Lower leg skin (tissue), 4 donors: ENCODE data around the gene MPP3. TPM values are rescaled to one million over a fixed set of nuclear protein-coding genes. Genes with fewer than 3 reads are reported as not detected.

Source experiments
- DNase-seq, 2 donors: peaks; one replicate each; pipeline ENCODE4 v3.0.0-alpha.2; 2019; ENCODE audit warnings: low spot score in 2 of 2
- H3K4me3 ChIP-seq: fragments of 200-600 bp; sonication (generic); 2 replicates; pipeline ENCODE4 v1.5.1; 2017; ENCODE audit warnings: mild to moderate bottlenecking, low read depth; ENCODE audit not compliant: poor library complexity, severe bottlenecking
- POLR2A ChIP-seq, 2 donors: fragments of 450-650 bp; IDR thresholded peaks; one replicate each; pipeline ENCODE4 v1.6.1; 2016 to 2017; ENCODE audit warnings: antibody characterized with exemption in 2 of 2, mild to moderate bottlenecking in 1 of 2, moderate library complexity in 1 of 2
- WGBS, 2 donors: methylation state at CpG; one replicate each; pipeline ENCODE4 v1.1.5; 2018; 5-methylcytosine and 5-hydroxymethylcytosine counted together
- intact Hi-C: fragments of 100-400 bp; cut with DNase I; formaldehyde crosslinking; loops from one replicate; pipeline ENCODE4 v1.15.0; 2023; ENCODE audit warnings: low total_unique reads
- total RNA-seq, 4 donors: library from RNA; depleted of rRNA; stranded (reverse); fragments of >200 nt; gene quantifications; one replicate each; pipeline ENCODE4 v1.1.0, GENCODE V29; 2016
- TF ChIP-seq, protein P1 (sequence below), 3 donors: fragments of 450-650 bp; IDR thresholded peaks; one replicate each; pipeline ENCODE4 v1.5.1; 2016; ENCODE audit warnings: antibody characterized with exemption in 3 of 3, mild to moderate bottlenecking in 3 of 3, moderate library complexity in 2 of 3

Gene MPP3
- total RNA-seq, 4 donors from 2014 or later, result 1.9 to 8.9 (median 6.3) TPM

DNA sequence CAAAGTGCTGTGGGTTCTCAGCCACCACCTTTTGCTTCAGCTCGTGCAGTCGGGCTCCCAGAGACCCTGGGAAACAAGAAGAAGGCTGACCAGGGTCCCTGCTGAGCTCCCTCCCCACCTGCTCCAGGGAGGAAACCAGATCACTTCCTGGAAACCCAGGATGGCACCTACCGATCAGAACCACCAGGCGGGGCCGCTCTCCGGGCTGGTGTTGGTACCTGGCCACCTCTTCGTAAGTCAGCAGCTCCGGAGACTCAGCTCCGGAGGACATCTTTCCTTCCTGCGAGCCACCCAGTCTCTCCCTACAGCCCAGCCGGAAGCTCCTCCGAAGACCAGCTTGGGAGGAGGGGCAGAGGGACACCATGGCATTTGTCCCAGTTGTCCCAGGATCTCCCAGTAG, 18.9 kb downstream of the MPP3 start:
- WGBS, 2 donors, result 91 to 92% methylated on average over 9 to 12 of the region's 12 CpGs
- TF ChIP-seq POLR2A (IDR thresholded peaks at IDR 0.05), result no peak
- TF ChIP-seq, protein P1, sequence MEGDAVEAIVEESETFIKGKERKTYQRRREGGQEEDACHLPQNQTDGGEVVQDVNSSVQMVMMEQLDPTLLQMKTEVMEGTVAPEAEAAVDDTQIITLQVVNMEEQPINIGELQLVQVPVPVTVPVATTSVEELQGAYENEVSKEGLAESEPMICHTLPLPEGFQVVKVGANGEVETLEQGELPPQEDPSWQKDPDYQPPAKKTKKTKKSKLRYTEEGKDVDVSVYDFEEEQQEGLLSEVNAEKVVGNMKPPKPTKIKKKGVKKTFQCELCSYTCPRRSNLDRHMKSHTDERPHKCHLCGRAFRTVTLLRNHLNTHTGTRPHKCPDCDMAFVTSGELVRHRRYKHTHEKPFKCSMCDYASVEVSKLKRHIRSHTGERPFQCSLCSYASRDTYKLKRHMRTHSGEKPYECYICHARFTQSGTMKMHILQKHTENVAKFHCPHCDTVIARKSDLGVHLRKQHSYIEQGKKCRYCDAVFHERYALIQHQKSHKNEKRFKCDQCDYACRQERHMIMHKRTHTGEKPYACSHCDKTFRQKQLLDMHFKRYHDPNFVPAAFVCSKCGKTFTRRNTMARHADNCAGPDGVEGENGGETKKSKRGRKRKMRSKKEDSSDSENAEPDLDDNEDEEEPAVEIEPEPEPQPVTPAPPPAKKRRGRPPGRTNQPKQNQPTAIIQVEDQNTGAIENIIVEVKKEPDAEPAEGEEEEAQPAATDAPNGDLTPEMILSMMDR (IDR thresholded peaks at IDR 0.05), result no peak
- intact Hi-C loops, result no loop called here
- H3K4me3 ChIP-seq, result no peak overlapping the region
- peak in 1 of 2 donors; percentile 60 for DNase-seq

DNA sequence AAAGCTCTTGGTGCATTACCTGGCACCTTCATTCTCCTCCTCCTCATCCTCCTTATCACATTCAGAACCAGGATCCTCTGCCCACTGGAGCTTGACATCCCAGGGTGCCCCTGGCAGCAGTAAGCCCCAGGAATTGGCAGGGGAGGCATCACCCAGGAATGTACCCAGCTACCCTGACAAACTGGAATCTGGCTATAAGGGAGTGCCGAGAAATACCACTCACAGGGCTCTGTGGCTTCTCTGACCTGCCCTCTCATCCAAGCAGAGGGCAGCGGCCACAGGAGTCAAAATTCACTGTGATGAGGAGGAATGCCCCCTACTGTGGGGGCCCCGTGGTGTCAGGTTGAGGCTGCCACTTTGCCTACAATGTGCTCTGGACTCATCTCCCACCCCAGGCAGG, 19.6 kb downstream of the MPP3 start:
- peak in 1 of 2 donors; percentile 15 for DNase-seq
- WGBS, 2 donors, result 89 to 94% methylated on average over 3 of the region's 3 CpGs
- no peak overlapping the region for H3K4me3 ChIP-seq
- TF ChIP-seq POLR2A (IDR thresholded peaks at IDR 0.05), result no peak
- TF ChIP-seq, protein P1 (IDR thresholded peaks at IDR 0.05), result no peak
- intact Hi-C loops, result no loop called here

DNA sequence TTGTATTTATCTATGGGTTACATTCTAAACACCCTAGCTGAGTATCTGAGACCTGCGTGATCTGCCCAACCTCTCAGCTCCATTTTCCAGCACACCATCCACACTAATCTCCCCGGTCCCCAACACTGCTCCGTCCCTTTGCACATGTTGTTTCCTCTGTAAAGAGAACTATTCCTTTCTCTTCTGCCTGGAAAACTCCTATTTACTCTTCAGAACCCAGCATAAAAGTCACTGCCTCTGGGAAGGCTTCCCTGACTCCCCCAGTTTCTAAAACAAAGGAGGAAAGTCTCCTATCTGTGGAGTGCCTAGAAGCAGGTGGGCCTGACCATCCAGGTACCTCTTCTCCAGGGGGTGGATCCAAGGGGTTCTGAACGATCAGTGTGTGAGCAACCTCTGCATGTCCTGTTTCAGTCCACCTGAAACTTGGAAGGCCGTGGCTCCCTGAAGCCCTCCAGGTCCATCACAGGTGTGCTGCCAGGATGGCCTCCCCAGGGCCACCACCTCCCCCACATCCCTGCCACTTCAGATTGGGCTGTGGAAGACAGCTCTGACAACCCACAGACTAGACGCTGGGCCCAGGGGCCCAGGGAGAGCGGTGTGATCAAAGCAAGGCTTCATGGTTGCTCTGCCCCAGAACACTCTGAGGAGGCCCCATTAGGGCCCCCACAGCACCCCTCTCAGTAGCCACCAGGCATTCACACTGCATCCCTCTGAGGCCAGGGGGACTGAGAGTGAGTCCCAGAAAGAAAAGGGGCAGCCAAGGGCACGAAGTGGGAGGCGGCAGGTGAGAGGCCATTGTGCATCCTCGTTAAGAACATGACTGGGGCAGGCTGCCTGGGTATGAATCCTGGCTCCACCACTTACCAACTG, 20.3 kb downstream of the MPP3 start:
- TF ChIP-seq, protein P1 (IDR thresholded peaks at IDR 0.05), result no peak
- TF ChIP-seq POLR2A (IDR thresholded peaks at IDR 0.05), result no peak
- intact Hi-C loops, result no loop called here
- no peak overlapping the region for H3K4me3 ChIP-seq
- 94 to 95% methylated on average over 10 of the region's 10 CpGs for WGBS, 2 donors
- peak in 1 of 2 donors; percentile 61 for DNase-seq

DNA sequence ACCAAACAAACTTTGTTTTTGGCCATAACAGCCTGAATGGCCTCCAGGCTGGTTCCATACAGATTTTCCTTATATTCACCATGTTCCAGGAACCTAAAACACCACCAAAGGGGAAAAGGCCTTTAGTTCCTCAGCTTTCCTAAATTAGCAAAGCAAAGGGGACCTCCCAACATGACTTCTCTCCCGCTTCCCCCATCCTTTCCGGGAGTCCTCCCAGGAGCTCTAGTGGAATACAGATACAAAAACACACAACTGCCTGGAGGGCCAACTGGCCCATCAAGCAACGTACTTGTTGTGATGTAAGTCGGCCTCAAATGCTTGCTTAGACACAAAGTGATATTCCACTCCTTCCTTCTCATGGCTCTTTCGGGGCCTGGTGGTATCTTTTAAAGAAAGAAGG, 22.1 kb downstream of the MPP3 start:
- no peak overlapping the region for H3K4me3 ChIP-seq
- peak in 1 of 2 donors; percentile 31 for DNase-seq
- intact Hi-C loops, result no loop called here
- TF ChIP-seq POLR2A (IDR thresholded peaks at IDR 0.05), result no peak
- TF ChIP-seq, protein P1 (IDR thresholded peaks at IDR 0.05), result no peak
- 92% methylated on average over 5 of the region's 5 CpGs for WGBS, 2 donors

DNA sequence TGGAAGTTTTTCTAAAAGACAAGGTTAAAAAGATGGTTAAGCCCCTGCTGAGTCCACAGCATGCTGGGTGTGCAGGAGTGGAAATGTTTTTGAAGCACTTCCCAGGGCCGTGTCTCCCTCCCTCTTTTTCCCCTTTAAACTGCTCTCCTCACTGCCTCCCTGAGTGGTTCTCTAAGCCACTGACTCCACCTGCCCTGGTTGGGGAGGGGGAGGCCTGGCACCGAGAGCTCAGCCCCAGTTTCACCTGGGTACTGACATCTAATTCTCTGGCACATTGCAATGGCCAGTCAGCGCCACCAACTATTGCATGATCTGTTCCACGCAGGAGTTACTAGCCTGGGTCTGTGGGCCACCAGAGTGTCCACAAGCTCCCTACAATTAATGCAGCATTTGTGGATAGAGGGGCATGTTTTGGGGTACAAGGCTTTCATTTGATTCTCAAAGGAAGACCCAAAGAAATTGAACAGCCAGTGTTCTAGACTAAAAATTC, 22.7 kb downstream of the MPP3 start:
- TF ChIP-seq, protein P1 (IDR thresholded peaks at IDR 0.05), result no peak
- no peak for TF ChIP-seq POLR2A (IDR thresholded peaks at IDR 0.05)
- 89 to 90% methylated on average over 4 of the region's 4 CpGs for WGBS, 2 donors
- no peak overlapping the region for H3K4me3 ChIP-seq
- intact Hi-C loops, result no loop called here
- DNase-seq, result peak in 1 of 2 donors; percentile 28
